Vagina (tissue), 2 donors: ENCODE data around the gene EPAS1. TPM values are rescaled to one million over a fixed set of nuclear protein-coding genes. Genes with fewer than 3 reads are reported as not detected.
A peak's percentile ranks its signal among the peaks of the same experiment; 100 is the strongest.

Source experiments
- DNase-seq, 2 donors: peaks; one replicate each; pipeline ENCODE4 v3.0.0-alpha.2; 2017; ENCODE audit errors: extremely low spot score in 2 of 2
- H3K27ac ChIP-seq: fragments of 200-600 bp; sonication (generic); one replicate; pipeline ENCODE4 v1.5.1; 2019
- H3K27me3 ChIP-seq: fragments of 200-600 bp; sonication (generic); one replicate; pipeline ENCODE4 v1.5.1; 2019
- H3K36me3 ChIP-seq, 2 donors: fragments of 200-600 bp; sonication (generic); one replicate each; pipeline ENCODE4 v1.5.1; 2017 to 2019
- H3K4me1 ChIP-seq: fragments of 200-600 bp; sonication (generic); one replicate; pipeline ENCODE4 v1.5.1; 2019
- H3K4me3 ChIP-seq, 2 donors: fragments of 200-600 bp; sonication (generic); 1 replicate in 1 of 2; 2 replicates in 1 of 2; pipeline ENCODE4 v1.5.1; 2016 to 2019
- H3K9me3 ChIP-seq: fragments of 200-600 bp; sonication (generic); one replicate; pipeline ENCODE4 v1.5.1; 2019
- POLR2A ChIP-seq, 2 donors: fragments of 450-650 bp; IDR thresholded peaks; one replicate each; pipeline ENCODE4 v1.6.1; 2017; ENCODE audit warnings: antibody characterized with exemption in 2 of 2, mild to moderate bottlenecking in 2 of 2, moderate library complexity in 2 of 2
- POLR2AphosphoS5 ChIP-seq, 2 donors: sonication (generic); formaldehyde crosslinking; IDR thresholded peaks; one replicate each; pipeline ENCODE4 v1.9.0; 2017; ENCODE audit warnings: antibody characterized with exemption in 2 of 2, mild to moderate bottlenecking in 2 of 2, low read depth in 1 of 2; ENCODE audit not compliant: insufficient read depth in 1 of 2
- intact Hi-C: fragments of 100-400 bp; cut with DNase I; formaldehyde crosslinking; loops from one replicate; pipeline ENCODE4 v1.15.1; 2023
- total RNA-seq: library from RNA; depleted of rRNA; stranded (reverse); fragments of >200 nt; gene quantifications from one replicate; pipeline ENCODE4 v1.2.3, GENCODE V29; 2016
- TF ChIP-seq, protein P1 (sequence below), 3 experiments: fragments of 450-650 bp in 2 of 3; fragments of 200-600 bp in 1 of 3; sonication (generic) in 1 of 3; IDR thresholded peaks; one replicate each; pipeline ENCODE4 v1.5.1; 2017 to 2019; ENCODE audit warnings: antibody characterized with exemption in 3 of 3, mild to moderate bottlenecking in 2 of 3, moderate library complexity in 2 of 3

EPAS1 gene
- total RNA-seq, 1 donor from 2014 or later = 222 TPM

- Histone ChIP-seq H3K9me3 (no peaks in the 10 kb centered on the region), H3K4me3 (no peak overlapping the region), H3K27me3 (no peaks in the 10 kb centered on the region), H3K36me3 (no peaks in the 10 kb centered on the region), H3K27ac (peak overlapping the region; percentile 82), H3K4me1 (peaks cover 71% of the 10 kb centered on the region)
- TF ChIP-seq, protein P1, sequence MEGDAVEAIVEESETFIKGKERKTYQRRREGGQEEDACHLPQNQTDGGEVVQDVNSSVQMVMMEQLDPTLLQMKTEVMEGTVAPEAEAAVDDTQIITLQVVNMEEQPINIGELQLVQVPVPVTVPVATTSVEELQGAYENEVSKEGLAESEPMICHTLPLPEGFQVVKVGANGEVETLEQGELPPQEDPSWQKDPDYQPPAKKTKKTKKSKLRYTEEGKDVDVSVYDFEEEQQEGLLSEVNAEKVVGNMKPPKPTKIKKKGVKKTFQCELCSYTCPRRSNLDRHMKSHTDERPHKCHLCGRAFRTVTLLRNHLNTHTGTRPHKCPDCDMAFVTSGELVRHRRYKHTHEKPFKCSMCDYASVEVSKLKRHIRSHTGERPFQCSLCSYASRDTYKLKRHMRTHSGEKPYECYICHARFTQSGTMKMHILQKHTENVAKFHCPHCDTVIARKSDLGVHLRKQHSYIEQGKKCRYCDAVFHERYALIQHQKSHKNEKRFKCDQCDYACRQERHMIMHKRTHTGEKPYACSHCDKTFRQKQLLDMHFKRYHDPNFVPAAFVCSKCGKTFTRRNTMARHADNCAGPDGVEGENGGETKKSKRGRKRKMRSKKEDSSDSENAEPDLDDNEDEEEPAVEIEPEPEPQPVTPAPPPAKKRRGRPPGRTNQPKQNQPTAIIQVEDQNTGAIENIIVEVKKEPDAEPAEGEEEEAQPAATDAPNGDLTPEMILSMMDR (IDR thresholded peaks at IDR 0.05) = no peak
- TF ChIP-seq POLR2AphosphoS5 (IDR thresholded peaks at IDR 0.05; ENCODE audit: insufficient read depth in 1 of 2, low read depth in 1 of 2) (no peak), POLR2A (IDR thresholded peaks at IDR 0.05) (no peak)
- DNase-seq = no peak
- intact Hi-C loops = no loop called here
Measured at GRCh38 chr2:46339200-46339599, 42.0 kb downstream of the EPAS1 start.

GRCh38 chr2:46339676-46340459 lies 42.7 kb downstream of the EPAS1 start:
- Histone ChIP-seq H3K36me3 (no peaks in the 10 kb centered on the region), H3K27me3 (no peaks in the 10 kb centered on the region), H3K27ac (peak overlapping the region; percentile 82), H3K9me3 (no peaks in the 10 kb centered on the region), H3K4me1 (peaks cover 71% of the 10 kb centered on the region), H3K4me3 (no peak overlapping the region)
- DNase-seq = no peak
- intact Hi-C loops = no loop called here
- no peak for TF ChIP-seq POLR2A (IDR thresholded peaks at IDR 0.05)
- TF ChIP-seq POLR2AphosphoS5 (IDR thresholded peaks at IDR 0.05; ENCODE audit: insufficient read depth in 1 of 2, low read depth in 1 of 2) = peak in 1 of 2 donors; percentile 14

DNA sequence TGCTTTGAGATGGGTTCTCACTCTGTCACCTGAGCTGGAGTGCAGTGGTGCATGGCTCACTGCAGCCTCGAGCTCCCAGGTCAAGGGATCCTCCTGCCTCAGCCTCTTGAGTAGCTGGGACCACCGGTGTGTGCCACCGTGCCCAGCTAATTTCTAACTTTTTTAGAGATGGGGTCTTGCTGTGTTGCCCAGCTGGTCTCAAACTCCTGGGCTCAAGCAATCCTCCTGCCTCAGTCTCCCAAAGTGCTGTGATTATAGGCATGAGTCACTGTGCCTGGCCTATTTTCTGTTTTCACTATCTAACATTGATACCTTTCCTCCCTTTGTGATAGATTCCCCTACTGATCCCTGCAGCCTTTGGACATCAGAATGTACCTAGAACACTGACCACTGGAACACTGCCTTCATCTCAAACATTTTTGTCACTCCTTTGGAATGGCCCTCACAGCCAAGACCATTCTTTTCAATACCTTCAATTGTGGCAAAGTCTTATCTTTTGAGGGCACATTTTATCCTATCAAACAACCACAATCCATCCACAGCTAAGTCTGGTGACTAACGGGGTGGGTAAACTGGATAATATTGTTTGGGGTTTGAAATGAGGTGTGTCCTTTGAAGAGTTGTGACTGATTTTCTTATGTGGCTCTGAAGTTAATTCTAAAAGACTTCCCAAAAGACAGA lies 43.7 kb downstream of the EPAS1 start:
- Histone ChIP-seq H3K9me3 (no peaks in the 10 kb centered on the region), H3K4me3 (no peak overlapping the region), H3K36me3 (no peaks in the 10 kb centered on the region), H3K4me1 (peaks cover 72% of the 10 kb centered on the region), H3K27ac (peak overlapping the region; percentile 82), H3K27me3 (no peaks in the 10 kb centered on the region)
- TF ChIP-seq POLR2A (IDR thresholded peaks at IDR 0.05) (no peak), POLR2AphosphoS5 (IDR thresholded peaks at IDR 0.05; ENCODE audit: insufficient read depth in 1 of 2, low read depth in 1 of 2) (no peak)
- TF ChIP-seq, protein P1 (IDR thresholded peaks at IDR 0.05) = no peak
- DNase-seq = no peak
- intact Hi-C loops = no loop called here

DNA sequence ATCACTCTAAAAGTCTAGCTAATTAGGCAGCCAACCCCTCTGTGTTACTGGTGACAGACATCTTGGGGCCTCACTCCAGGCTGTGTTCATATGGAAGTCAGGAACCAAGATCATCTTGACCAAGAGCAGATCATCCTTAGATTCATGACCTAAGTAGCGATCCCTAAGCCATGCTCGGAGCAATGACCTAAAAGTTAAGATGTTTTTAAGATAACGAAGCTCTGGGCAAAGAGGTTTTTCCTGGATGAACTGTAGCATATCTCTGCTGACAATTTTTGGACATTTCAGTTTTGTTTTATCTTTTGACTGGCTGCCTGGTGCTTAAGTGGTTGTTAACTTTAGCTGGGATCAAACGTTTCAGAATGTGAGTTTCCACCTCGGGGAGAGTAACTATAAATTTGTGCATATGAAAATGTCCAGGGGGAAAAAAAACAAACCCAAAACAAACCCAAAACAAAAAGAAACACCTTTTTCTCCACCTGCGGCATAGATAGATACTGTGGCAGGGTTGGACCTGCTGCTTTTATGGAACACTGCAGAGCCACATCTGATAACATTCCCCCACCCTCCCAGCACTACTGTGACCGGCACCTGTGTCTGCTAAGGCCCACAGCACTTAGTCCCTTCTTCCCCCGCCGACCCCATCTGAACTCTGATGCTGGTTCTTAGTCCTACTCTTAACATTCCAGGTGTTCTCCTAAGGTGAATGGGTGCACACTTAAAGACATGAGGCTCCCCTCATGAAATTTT lies 45.5 kb downstream of the EPAS1 start:
- no peaks in the 10 kb centered on the region for H3K9me3 ChIP-seq
- TF ChIP-seq POLR2A (IDR thresholded peaks at IDR 0.05) = no peak
- TF ChIP-seq POLR2AphosphoS5 (IDR thresholded peaks at IDR 0.05; ENCODE audit: insufficient read depth in 1 of 2, low read depth in 1 of 2) = no peak
- TF ChIP-seq, protein P1 (IDR thresholded peaks at IDR 0.05) = no peak
- H3K4me1 ChIP-seq = peaks cover 66% of the 10 kb centered on the region
- no peaks in the 10 kb centered on the region for H3K27me3 ChIP-seq
- no peak overlapping the region for H3K27ac ChIP-seq
- no peak overlapping the region for H3K4me3 ChIP-seq
- H3K36me3 ChIP-seq = peaks cover 0 to 3% of the 10 kb centered on the region in 2 donors
- DNase-seq = no peak
- intact Hi-C loops = no loop called here

DNA sequence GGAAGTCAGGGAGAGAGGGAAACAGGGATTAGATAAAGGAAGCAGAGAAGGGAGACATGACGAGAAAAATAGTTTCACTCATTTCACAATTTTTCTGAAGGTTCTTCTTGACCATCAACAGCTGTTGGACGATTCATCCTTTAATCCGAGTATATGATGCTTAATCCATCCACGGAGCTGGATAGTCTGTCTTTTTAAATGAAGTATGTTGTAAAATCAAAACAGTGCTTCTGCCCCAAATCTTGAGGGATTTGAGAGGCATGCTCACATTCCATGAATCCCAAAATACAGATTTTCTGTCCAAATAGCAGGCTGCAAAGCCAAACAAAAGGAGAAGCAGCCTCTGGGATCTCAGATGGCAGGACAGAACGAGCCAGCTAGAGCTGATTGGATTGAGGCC lies 47.5 kb downstream of the EPAS1 start:
- H3K4me3 ChIP-seq = no peak overlapping the region
- H3K4me1 ChIP-seq = peaks cover 47% of the 10 kb centered on the region
- H3K9me3 ChIP-seq = no peaks in the 10 kb centered on the region
- intact Hi-C loops = loop anchor here (5.0 kb wide), 1 partner anchor 37 kb away; no protein-coding TSS in a partner anchor
- no peak for DNase-seq
- TF ChIP-seq POLR2A (IDR thresholded peaks at IDR 0.05) (no peak), POLR2AphosphoS5 (IDR thresholded peaks at IDR 0.05; ENCODE audit: insufficient read depth in 1 of 2, low read depth in 1 of 2) (no peak)
- TF ChIP-seq, protein P1 (IDR thresholded peaks at IDR 0.05) = no peak
- H3K27ac ChIP-seq = peak overlapping the region; percentile 22
- H3K36me3 ChIP-seq = peaks cover 0 to 18% of the 10 kb centered on the region in 2 donors
- H3K27me3 ChIP-seq = no peaks in the 10 kb centered on the region
